ENCODE results near the gene ENOX1. TPM values are rescaled to one million over a fixed set of nuclear protein-coding genes. Genes with fewer than 3 reads are reported as not detected.

ENOX1 gene
- total and polyA plus RNA-seq, 9 of the 15 experiments (the other 6 are each of a cell fraction or from before 2014, with no cell fraction given), result not detected

DNA sequence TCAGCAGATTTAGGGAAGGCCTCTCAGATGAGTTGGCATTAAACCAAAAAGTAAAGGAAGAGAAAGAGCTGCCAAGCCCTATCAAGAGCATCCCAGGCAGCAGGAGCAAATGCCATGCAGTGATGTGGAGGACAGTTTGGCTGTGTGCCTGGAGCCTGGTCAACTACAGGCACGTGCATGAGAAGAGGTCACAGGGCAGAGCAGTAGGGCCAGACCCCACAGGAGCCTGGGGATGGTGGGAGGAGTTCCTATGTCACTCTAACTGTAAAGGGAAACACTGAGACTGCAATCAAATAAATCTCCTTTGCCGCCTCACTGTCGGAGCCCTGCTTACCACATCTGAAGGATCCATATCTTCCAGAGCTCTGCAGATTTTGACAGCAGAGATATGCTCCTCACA is 240.5 kb downstream of the ENOX1 start:
- Histone ChIP-seq H3K27ac (ENCODE audit: extremely low read depth, low read depth, low read length) (no peak overlapping the region), H3K27me3 (ENCODE audit: control insufficient read depth in 2 of 2, insufficient read depth in 2 of 2, low read length in 2 of 2) (no peaks in the 10 kb centered on the region), H3K4me2 (ENCODE audit: insufficient read depth, low read length) (no peak overlapping the region), H3K9me3 (replicated peaks; ENCODE audit: control insufficient read depth, insufficient read depth, low read depth, low read length) (no peaks in the 10 kb centered on the region), H3K4me1 (replicated peaks in 1 of 2; ENCODE audit: control insufficient read depth in 2 of 2, insufficient read depth in 2 of 2, low read length in 2 of 2) (no peaks in the 10 kb centered on the region), H3K79me2 (ENCODE audit: control insufficient read depth, insufficient read depth, low read length) (no peaks in the 10 kb centered on the region), H4K20me1 (replicated peaks; ENCODE audit: control insufficient read depth, insufficient read depth, low read length) (no peaks in the 10 kb centered on the region), H3K9me1 (ENCODE audit: control insufficient read depth, insufficient read depth, low read length) (no peaks in the 10 kb centered on the region), H2AFZ (ENCODE audit: low read depth, low read length) (no peak overlapping the region), H3K9ac (ENCODE audit: insufficient read depth in 1 of 2, low read depth in 2 of 2, low read length in 2 of 2) (no peak overlapping the region), H3K4me3 (no peak overlapping the region), H3K36me3 (ENCODE audit: control insufficient read depth, insufficient read depth, low read length) (no peaks in the 10 kb centered on the region)
- ChIA-PET POLR2A (no interaction called here), CTCF (ENCODE audit: low intra/inter-chr PET ratio) (no interaction called here)
- ATAC-seq, result no peak
- BruUV-seq (replicated peaks), result no TSS peak
- intact Hi-C loops (cut with micrococcal nuclease) (no loop called here), in situ Hi-C loops (cut with MboI) (no loop called here)
- no peak for DNase-seq (ENCODE audit: extremely low read depth in 1 of 4, low spot score in 3 of 4)
- FAIRE-seq, result no peak
- WGBS (ENCODE audit: insufficient coverage, low coverage, missing lambda C conversion rate), result 0% methylated on average over 2 of the region's 3 CpGs
- no peak for TF ChIP-seq ZNF3 (CRISPR knock-in tag; IDR thresholded peaks at IDR 0.05)
- TF ChIP-seq CCAR2 (IDR thresholded peaks at IDR 0.05; ENCODE audit: low read depth, low read length), result no peak
- no peak for TF ChIP-seq ADNP (tag; IDR thresholded peaks at IDR 0.05)
- no peak for TF ChIP-seq HNRNPH1 (optimal IDR thresholded peaks at IDR 0.05; ENCODE audit: low read depth, low read length)
- TF ChIP-seq, protein P1, sequence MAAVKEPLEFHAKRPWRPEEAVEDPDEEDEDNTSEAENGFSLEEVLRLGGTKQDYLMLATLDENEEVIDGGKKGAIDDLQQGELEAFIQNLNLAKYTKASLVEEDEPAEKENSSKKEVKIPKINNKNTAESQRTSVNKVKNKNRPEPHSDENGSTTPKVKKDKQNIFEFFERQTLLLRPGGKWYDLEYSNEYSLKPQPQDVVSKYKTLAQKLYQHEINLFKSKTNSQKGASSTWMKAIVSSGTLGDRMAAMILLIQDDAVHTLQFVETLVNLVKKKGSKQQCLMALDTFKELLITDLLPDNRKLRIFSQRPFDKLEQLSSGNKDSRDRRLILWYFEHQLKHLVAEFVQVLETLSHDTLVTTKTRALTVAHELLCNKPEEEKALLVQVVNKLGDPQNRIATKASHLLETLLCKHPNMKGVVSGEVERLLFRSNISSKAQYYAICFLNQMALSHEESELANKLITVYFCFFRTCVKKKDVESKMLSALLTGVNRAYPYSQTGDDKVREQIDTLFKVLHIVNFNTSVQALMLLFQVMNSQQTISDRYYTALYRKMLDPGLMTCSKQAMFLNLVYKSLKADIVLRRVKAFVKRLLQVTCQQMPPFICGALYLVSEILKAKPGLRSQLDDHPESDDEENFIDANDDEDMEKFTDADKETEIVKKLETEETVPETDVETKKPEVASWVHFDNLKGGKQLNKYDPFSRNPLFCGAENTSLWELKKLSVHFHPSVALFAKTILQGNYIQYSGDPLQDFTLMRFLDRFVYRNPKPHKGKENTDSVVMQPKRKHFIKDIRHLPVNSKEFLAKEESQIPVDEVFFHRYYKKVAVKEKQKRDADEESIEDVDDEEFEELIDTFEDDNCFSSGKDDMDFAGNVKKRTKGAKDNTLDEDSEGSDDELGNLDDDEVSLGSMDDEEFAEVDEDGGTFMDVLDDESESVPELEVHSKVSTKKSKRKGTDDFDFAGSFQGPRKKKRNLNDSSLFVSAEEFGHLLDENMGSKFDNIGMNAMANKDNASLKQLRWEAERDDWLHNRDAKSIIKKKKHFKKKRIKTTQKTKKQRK (IDR thresholded peaks at IDR 0.05; ENCODE audit: borderline replicate concordance, low read depth, low read length), result no peak
- no peak for TF ChIP-seq SP1 (CRISPR knock-in tag; IDR thresholded peaks at IDR 0.05)
- TF ChIP-seq, protein P2, sequence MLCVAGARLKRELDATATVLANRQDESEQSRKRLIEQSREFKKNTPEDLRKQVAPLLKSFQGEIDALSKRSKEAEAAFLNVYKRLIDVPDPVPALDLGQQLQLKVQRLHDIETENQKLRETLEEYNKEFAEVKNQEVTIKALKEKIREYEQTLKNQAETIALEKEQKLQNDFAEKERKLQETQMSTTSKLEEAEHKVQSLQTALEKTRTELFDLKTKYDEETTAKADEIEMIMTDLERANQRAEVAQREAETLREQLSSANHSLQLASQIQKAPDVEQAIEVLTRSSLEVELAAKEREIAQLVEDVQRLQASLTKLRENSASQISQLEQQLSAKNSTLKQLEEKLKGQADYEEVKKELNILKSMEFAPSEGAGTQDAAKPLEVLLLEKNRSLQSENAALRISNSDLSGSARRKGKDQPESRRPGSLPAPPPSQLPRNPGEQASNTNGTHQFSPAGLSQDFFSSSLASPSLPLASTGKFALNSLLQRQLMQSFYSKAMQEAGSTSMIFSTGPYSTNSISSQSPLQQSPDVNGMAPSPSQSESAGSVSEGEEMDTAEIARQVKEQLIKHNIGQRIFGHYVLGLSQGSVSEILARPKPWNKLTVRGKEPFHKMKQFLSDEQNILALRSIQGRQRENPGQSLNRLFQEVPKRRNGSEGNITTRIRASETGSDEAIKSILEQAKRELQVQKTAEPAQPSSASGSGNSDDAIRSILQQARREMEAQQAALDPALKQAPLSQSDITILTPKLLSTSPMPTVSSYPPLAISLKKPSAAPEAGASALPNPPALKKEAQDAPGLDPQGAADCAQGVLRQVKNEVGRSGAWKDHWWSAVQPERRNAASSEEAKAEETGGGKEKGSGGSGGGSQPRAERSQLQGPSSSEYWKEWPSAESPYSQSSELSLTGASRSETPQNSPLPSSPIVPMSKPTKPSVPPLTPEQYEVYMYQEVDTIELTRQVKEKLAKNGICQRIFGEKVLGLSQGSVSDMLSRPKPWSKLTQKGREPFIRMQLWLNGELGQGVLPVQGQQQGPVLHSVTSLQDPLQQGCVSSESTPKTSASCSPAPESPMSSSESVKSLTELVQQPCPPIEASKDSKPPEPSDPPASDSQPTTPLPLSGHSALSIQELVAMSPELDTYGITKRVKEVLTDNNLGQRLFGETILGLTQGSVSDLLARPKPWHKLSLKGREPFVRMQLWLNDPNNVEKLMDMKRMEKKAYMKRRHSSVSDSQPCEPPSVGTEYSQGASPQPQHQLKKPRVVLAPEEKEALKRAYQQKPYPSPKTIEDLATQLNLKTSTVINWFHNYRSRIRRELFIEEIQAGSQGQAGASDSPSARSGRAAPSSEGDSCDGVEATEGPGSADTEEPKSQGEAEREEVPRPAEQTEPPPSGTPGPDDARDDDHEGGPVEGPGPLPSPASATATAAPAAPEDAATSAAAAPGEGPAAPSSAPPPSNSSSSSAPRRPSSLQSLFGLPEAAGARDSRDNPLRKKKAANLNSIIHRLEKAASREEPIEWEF (CRISPR knock-in tag; IDR thresholded peaks at IDR 0.05), result no peak
- no peak for TF ChIP-seq ZNF224 (CRISPR knock-in tag; IDR thresholded peaks at IDR 0.05)
- no peak for TF ChIP-seq DPF2 (IDR thresholded peaks at IDR 0.05)
- TF ChIP-seq ELF4 (CRISPR knock-in tag; IDR thresholded peaks at IDR 0.05), result no peak
- no peak for TF ChIP-seq ZNF184 (CRISPR knock-in tag; IDR thresholded peaks at IDR 0.05)
- no peak for TF ChIP-seq PYGO2 (tag; IDR thresholded peaks at IDR 0.05)
- no peak for TF ChIP-seq LEF1 (IDR thresholded peaks at IDR 0.05)
- TF ChIP-seq ZNF395 (CRISPR knock-in tag; IDR thresholded peaks at IDR 0.05), result no peak
